ENCODE measurements around the gene KRT74. TPM values are rescaled to one million over a fixed set of nuclear protein-coding genes. Genes with fewer than 3 reads are reported as not detected.

KRT74 gene
- not detected for total RNA-seq

DNA sequence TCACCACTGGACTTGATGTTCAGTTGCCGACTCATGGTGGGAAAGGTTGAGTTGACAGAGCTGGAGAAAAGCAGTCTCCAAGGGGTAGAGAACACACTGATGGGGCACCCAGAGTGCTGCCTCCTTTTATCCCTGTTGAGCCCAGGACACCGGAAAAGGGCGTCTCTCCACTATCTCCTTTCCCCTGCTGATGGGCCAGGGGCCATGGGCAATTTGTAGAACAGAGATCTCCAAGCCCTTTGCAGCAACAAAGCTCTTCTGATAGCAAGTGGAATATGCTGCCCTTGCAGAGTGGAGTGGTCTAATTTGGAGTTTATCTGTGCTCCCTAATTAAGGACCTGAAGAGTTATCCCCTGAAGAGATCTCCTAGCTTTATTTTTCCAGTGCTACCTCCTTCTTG, at the start of gene KRT74:
Gene KRT74, minus strand, starts transcription at position 101 of the 400 bp plus-strand sequence. Its CDS starts 66 bp downstream, at position 35.
- DNase-seq (ENCODE audit: low spot score in 2 of 2) (no peak), FAIRE-seq (no peak)

DNA sequence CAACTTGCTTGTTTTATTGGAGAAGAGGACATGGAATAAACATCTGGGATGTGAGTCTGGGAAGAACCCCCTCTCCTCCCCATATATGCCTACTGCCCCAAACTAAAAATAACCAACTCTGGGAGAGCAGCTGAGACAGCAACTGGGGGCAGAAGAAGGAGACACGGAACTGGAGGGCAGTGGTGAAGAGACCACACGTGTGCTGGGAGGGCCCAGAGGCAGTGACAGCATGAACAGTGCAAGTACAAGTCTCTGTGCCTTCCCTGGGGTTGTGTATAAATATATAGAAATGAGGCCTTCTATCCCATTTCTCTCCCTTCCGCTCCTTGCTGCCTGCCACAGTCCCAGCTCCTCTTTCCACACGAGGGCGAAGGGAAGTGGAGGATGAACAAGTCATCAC, 48.7 kb upstream of the KRT74 start:
- FAIRE-seq (no peak), DNase-seq (ENCODE audit: low spot score in 2 of 2) (no peak)

DNA sequence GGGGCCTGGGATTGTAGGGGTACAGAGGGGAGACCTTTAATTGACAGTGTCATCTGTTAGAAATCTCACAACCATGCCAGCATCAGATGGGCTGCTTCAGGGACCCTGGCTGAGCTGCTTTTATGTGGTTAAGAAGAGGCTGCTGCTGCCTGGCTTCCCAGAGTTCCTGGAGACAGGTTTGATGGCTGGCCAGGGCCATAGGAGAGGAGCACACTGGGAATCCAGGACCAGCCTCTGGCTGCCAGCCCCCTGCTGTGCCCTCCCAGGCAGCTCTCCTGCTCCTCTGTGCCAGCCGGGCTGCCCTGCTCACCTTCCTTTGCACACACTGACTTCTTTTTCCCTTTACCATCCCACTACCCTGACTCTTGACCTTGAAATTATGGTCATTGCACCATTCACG, 45.2 kb upstream of the KRT74 start:
- no peak for FAIRE-seq
- no peak for DNase-seq (ENCODE audit: low spot score in 2 of 2)

DNA sequence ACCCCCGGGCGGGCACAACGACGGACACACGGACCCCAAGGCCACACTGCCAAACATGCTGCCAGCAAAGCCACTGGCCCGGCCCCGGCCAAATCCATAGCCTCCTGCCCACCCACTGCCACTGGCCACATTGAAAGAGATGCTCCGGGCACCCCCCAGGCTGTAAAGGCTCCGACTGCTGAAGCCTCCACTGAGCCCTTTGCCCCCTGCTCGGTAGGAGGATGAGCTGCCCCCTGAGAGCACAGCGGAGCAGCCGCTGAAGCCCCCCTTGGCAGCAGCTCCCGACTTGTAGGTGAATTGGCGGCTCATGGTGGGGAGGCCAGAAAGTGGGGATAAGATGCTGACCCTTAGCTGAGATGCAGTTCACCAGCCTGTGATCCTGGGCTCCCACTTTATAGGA, 44.6 kb upstream of the KRT74 start, which contains the start of gene KRT73:
Gene KRT73, minus strand, starts transcription at position 344 of the 400 bp plus-strand sequence. Its CDS starts 35 bp downstream, at position 309.
- no peak for FAIRE-seq
- DNase-seq (ENCODE audit: low spot score in 2 of 2): no peak

DNA sequence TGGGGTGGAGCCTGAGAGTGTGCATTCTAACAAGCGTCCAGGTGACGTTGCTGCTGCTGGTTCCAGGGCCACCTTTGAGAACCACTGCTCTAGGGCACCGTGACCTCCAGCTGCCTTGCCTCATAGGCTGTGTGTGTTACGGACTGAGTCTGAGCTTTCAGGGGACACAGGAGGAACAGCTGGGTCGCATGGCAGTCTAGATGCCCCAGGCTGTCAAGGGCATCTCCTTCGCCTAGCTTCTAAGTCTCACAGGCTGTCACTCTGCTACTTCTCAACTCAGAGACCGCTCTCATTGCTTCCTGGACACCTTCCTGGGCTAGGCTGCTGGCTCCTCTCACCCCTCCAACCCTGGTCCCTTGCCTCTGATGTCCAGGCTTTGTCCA, 43.8 kb upstream of the KRT74 start:
- no peak for FAIRE-seq

DNA sequence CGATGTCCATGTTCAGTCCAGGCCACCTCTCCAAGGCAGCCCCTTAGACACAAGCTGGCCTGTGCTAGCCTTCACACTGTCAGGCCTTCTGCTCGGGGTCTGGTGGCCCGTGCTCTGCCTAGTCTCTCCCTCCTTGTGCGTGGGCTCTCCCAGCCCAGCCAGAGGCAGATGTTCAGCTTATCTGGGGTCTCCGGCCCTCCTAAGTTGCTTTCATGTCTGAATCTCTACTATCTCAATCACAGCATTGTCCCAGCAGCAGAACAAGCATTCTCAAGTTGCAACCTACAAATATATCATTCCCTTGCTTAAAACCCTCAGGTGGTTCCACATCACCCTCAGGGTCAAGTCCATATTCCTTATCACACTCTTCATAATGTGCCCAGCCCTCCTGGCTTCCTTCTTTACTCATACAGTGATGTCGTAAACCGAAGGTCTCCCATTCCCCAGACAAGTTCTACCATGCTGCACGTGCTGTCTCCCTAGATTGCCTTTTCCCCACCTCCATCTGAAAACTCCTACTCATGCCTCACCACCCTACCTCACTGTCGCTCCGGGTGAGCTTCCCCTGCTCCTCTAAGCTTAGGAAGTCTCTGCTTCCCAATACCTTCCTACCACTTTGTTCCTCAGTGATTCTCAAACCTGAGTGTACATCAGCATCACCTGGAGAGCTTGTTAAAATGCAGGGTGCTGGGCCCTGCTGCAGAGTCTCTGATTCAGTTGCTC, 43.2 kb upstream of the KRT74 start:
- FAIRE-seq (no peak), DNase-seq (ENCODE audit: low spot score in 2 of 2) (no peak)

More for the DNA sequence above, 43.8 kb upstream of the KRT74 start:
- DNase-seq (ENCODE audit: low spot score in 2 of 2): no peak

DNA sequence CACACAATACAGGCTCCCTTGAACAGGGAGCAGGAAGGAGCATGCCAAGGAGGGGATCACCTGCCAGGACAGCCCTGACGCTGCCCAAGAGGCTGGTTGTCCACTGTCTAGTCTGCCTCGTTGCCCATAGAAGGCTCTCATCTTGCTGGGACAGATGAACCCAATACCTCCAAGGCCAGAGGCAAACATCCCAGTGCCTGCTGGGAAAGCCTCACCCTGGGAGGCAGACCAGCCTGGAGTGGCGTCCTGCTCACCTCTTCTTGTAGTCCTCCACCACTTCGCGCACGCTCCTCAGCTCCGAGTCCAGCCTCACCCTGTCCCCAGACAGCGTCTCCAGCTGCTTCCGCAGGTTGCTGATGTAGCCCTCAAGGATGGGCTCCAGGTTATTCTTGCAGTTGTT, 42.3 kb upstream of the KRT74 start:
- no peak for DNase-seq (ENCODE audit: low spot score in 2 of 2)
- FAIRE-seq: no peak

DNA sequence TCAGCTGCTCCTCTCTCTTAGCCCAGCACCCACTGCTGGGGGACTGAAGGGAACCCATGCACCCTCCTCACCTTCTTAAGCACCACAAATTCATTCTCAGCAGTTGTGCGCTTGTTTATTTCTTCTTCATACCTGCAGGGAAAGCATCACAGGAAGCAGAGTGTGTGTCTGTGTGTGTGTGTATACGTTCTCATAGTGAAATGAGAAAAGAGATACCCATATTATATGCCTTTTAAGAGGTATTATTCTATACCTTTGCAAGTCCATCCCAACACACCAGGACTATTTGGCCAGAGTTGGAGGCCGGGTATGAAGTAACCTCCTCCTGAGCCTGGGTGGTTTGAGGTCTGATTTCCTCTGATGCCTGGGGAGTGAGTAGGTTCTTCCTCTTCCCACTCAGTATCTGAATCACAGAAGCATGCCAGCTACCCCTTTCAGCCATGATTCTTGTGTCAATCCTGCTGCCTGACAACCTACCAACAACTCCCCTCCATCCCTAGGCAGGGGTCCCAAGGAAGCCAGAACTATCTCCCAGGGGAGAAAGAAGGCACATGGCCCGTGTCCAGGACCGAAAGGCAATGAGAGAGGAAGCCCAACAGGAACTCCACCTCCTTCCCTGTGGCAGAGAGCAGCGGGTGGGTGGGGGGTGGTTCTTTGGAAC, 41.7 kb upstream of the KRT74 start:
- DNase-seq (ENCODE audit: low spot score in 2 of 2): no peak
- no peak for FAIRE-seq

DNA sequence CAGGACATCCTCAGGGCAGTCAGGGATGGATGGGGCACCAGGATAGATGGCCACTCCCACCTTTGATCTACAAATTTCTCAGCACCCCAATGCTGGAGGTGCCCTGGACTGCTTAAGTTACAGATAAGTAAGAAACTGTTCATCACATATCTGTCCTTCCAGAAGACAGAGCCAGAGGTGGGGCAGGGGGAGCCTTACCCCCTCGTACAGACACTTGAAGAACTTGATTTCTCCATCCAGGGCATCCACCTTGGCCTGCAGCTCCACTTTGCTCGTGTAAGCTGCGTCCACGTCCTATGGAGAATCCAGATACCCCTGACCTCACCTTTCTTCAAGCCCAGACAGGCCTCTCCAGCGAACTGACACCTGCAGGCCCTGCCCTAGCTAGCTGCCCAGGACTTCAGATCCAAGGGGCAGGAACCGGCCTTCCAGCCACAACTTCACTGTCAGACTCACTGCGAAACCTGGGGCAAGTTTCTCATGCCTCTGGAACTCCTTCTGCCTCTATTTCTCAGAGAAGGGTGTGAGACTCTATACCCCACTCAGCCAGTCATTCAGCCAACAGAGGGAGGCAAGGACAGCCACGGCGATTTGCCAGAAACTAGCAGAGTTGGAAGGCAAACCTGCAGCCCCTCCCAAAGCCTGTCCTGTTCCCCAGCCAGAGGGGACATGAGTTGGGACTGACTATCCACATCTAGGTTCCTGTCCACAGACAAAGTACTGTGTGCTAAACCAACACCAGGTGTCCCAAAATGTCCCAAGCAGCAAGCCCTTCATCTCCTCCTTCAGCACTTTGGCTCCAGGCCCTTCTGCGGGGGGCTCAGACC, 41.0 kb upstream of the KRT74 start:
- FAIRE-seq: no peak

DNA sequence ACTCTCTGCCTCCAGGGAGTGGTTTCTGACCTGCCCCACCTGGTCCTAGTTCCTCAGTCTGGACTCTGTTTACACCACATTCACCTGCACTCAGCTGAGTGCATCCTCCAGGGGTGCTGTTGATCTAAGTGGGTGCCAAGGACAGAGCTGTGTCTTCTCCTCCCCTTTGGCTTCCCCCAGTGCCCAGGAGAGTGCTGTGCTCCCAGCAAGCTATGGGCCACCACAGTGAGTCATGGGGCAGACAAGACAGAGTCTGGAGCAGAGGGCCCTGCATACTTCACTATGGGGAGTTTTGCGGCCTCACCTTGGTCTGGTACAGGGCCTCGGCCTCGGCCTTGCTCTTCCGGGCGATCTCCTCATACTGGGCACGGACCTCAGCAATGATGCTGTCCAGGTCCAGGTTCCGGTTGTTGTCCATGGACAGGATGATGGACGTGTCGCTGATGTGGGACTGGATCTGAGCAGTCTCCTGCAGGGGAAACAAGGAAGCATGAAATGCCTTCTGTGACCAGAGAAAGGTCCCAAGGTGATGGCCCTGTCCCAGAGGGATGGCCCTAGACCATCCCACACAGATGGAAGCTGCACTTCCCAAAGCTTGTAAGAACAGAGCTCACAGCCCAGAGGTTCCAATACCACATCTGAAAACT, 39.9 kb upstream of the KRT74 start:
- DNase-seq (ENCODE audit: low spot score in 2 of 2) (no peak), FAIRE-seq (no peak)

More for the DNA sequence above, 41.0 kb upstream of the KRT74 start:
- DNase-seq (ENCODE audit: low spot score in 2 of 2): no peak

DNA sequence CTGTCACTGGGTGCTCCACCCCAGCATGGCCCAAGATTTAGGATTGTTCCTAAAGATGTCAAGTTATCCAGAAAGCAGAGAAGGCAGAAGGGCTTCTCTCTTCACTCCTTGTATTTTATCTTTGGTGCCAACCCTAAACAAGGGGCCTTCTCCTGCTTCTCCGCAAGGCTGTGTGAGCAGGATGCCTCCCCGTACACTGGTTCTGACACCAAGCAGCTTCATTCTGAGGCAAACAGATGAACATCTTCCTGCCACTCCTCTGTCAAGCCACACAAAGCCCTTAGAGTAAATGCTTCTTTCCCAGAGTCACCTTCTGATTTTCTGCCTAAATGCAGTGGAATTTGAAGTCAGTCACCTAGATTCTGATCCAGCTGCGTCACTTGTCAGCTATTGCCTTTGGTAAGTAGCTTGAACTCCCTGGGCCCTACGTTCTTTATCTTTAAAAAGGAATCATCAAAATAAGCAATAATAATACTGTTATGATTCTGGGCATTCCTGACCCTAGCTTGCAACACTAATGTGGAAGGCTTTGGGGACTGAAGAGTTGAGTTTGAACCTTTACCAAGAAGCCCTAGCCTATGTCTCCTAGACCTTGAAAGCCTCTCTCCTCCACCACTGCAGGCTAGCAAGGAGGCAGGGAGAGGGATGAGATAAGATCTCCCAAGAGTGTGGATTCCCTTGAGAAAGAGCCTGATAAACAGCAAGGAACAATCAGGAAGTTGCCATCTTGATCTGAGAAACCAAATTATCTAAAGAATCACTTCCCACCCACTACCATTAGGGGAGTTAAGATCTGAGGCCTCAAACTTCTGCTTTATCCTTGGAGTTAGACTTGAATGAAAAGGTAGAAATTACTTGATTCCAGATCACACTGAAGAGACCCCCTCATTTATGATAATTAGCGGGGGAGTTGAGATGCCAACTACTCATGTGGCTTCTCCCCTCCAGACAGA, 39.1 kb upstream of the KRT74 start:
- FAIRE-seq (no peak), DNase-seq (ENCODE audit: low spot score in 2 of 2) (no peak)

DNA sequence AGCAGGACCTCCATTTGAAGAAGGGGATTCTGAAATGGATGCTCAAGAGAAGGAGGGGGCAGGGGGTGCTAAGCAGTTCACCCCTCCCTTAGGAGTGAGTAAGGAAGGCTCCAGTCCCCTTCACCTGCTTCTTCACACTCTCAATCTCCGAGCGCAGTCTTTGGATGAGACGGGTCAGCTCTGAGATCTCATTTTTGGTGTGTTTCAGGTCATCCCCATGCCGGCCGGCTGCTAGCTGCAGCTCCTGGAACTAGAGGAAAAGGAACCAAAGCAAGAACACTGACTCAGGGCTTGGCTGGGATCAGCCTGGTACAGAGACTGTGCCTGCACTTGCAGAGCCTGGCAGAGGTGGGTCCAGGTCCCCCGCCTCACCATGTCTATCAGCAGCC, 37.4 kb upstream of the KRT74 start:
- no peak for FAIRE-seq
- DNase-seq (ENCODE audit: low spot score in 2 of 2): no peak

DNA sequence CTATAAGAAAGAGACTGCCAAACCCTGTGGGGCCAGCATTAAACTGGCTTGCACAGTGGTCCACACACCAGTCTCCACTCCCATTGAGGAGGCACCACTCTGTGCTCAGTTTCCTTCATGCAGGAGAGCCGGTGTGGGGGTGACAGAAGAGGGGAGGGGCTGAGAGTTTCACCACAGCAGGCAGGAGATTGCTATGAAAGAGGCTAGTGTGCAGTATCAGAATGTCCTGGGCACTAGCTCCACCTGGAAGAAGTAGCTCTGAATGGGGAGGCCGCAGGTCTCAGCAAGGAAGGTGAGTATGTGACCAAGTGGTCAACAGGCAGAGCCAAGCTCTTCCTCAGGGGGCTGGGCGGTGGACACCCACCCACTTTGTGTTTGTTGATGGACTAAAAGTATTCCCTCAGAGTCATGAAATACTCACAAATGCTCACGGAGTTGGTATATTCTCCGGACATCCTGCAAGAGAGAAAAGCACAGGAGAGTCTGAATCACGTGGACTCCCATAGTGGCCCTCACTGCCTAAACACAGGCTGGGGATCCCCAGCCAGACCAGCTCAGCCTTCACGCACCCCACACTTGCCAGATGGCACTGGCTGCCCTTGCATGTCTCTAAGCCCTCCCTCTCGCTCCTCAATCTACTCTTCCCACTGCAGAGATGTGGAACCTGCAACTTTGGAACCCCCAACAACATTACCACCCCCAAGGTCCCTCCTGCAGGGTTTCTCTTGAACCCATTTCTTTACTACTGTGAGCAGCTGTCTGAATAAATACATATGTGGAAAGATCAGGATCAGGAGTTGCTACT, 35.4 kb upstream of the KRT74 start:
- FAIRE-seq (no peak), DNase-seq (ENCODE audit: low spot score in 2 of 2) (no peak)

DNA sequence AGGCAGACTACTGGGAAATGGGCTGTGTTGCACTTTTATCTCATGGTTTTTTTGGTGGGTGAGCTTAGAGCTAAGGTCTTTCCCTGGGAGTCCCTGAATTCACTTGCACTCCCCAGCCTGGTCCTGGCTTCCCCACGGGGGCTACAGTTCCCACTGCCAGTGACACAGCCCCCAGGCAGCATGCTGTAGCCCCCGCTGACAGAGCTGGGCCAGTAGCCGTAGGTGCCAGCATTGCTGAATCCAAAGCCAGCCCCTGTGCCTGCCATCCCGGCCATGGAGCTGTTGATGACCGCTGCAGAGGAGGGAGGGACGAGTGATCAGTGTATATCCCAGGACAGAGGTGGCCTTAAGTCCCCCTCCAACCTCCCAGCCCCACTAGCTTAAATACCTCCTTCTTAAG, 34.5 kb upstream of the KRT74 start:
- DNase-seq (ENCODE audit: low spot score in 2 of 2): no peak
- FAIRE-seq: no peak

DNA sequence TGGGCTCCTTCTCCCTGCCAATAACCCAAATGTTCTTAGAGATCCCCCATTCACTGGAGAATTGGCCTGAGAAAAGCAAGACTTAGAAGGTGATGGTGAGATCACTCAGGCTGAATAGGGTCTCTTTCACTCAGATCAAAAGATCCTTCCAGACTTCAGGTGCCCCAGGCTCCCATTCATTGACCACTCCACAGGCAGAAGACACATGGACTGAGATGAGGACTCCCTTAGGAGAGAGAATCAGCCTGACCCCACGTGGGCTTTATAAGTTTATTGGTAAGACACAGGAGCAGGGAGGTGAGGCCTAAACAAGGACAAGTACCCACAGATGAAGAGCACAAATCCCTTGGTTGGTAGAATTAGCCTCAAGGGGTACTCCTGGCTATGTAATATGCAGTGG, 33.7 kb upstream of the KRT74 start:
- DNase-seq (ENCODE audit: low spot score in 2 of 2) (no peak), FAIRE-seq (no peak)

DNA sequence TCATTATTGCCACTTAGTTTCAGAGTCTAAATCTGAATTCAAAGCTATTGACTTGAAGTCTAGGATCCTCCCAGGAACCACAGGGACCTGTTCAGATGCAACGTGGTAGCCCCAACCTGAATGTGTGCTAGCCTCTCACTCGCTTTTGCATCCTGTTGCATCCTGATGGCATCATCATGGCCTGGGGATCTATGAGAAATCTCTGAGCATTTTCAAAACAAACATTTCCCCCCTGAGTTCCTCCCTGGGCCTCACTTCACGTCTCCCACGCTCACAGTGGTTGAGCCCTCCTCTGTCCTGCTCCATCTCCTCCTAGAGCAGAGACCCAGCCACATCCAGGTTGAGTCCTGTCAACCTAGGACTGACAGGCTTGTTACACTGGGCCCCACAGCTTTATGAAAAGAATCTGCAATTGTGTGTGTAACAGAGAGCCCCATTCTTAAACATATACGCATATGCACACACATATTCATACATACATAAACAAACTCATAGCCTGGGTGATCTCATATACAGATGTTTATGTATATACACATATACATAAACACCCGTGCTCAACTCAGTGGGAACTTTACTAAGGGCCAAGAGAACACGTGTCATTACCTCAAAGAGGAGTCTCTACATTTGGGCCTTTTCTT, 33.1 kb upstream of the KRT74 start:
- FAIRE-seq (no peak), DNase-seq (ENCODE audit: low spot score in 2 of 2) (no peak)

DNA sequence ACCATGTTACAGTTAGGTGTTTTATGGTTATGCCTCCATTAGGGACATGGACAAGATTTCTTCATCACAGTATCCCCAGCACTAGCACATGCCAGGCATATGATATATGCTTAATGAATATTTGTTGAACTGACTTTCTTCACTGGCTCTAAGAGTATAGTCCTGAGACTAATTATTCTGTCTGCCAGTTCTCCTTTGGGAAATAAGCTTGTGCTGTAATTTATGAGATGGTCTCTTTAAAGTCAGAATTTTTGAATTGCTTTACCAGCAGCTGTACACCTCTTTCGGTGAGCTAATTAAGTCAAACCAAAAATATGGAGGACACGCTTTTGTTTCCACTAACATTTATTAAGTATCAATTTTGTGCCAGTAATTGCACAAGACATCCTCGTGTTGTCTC, 32.5 kb upstream of the KRT74 start:
- no peak for FAIRE-seq
- no peak for DNase-seq (ENCODE audit: low spot score in 2 of 2)

DNA sequence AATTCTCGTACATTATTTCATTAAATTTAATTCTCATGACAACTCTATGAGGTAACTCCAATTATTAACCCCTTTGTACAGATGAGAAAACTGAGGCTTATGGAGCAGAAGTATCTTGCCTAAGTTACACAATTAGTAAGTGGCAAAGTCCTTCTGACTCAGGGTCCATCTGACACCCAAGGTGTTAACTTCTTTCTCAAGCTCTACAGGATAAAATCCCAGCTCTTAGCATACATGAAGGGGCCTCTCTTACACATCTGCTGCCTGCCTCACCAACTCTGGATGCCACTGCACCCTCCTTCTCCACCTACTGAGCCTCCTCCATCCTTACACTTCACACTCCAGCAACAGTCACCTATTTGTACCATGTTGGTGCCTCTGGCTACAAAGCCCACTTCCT, 31.9 kb upstream of the KRT74 start:
- DNase-seq (ENCODE audit: low spot score in 2 of 2) (no peak), FAIRE-seq (no peak)

Measured in frontal cortex (tissue), 4 donors.